ENCODE data around the gene MSRB3.

- TF ChIP-seq EZH2 (IDR thresholded peaks at IDR 0.05; ENCODE audit: low read depth, unreplicated experiment) (no peak), CTCF (conservative IDR thresholded peaks at IDR 0.05; ENCODE audit: low read depth in 2 of 2) (no peak), POLR2AphosphoS5 (IDR thresholded peaks at IDR 0.05; ENCODE audit: low read depth) (no peak), ETS1 (IDR thresholded peaks at IDR 0.05) (no peak), CREB1 (CRISPR knock-in tag; IDR thresholded peaks at IDR 0.05; ENCODE audit: low read depth) (no peak), REST (IDR thresholded peaks at IDR 0.05; ENCODE audit: unreplicated experiment) (no peak), ZNF331 (CRISPR knock-in tag; IDR thresholded peaks at IDR 0.05; ENCODE audit: low read depth) (no peak), ZNF114 (CRISPR knock-in tag; IDR thresholded peaks at IDR 0.05) (no peak), EZH2phosphoT487 (IDR thresholded peaks at IDR 0.05; ENCODE audit: unreplicated experiment) (no peak)
These were observed 84.0 kb downstream of the MSRB3 start for GRCh38 chr12:65362234-65363031.
